Neural crest cell (in vitro differentiated cells): ENCODE measurements around the gene DUSP10. TPM values are rescaled to one million over a fixed set of nuclear protein-coding genes. Genes with fewer than 3 reads are reported as not detected.

Experiments
- DNase-seq: peaks from one replicate; pipeline ENCODE4 v3.0.0; 2021; ENCODE audit warnings: low read depth, mixed read lengths, low spot score
- H3K27ac Mint-ChIP-seq: one replicate; pipeline ENCODE4 v1.8.0; 2021; ENCODE audit warnings: mild to moderate bottlenecking, mixed read lengths; ENCODE audit not compliant: unreplicated experiment
- H3K27me3 Mint-ChIP-seq: 2 replicates; pipeline ENCODE4 v1.8.0; 2021; ENCODE audit warnings: low read depth, mild to moderate bottlenecking, mixed read lengths
- H3K36me3 Mint-ChIP-seq: 2 replicates; pipeline ENCODE4 v1.8.0; 2021; ENCODE audit warnings: low read depth, mild to moderate bottlenecking, mixed read lengths
- H3K4me1 Mint-ChIP-seq: 2 replicates; pipeline ENCODE4 v1.8.0; 2021; ENCODE audit warnings: mixed read lengths
- H3K4me3 Mint-ChIP-seq: one replicate; pipeline ENCODE4 v1.8.0; 2021; ENCODE audit warnings: mild to moderate bottlenecking, mixed read lengths
- H3K9me3 Mint-ChIP-seq: 2 replicates; pipeline ENCODE4 v1.8.0; 2021; ENCODE audit warnings: mixed read lengths
- CTCF ChIP-seq: fragments of 200-600 bp; sonication (generic); conservative IDR thresholded peaks from 2 replicates; pipeline ENCODE4 v1.5.0; 2021; ENCODE audit warnings: antibody characterized with exemption, mild to moderate bottlenecking
- total RNA-seq: library from RNA; stranded (reverse); gene quantifications from 2 replicates; pipeline ENCODE4 v1.2.1, GENCODE V29; 2021

The DUSP10 gene
- total RNA-seq, 1 donor from 2014 or later, result 1.6 TPM

- peaks cover 4% of the 10 kb centered on the region for H3K27me3 Mint-ChIP-seq
- no peaks in the 10 kb centered on the region for H3K4me1 Mint-ChIP-seq
- no peak for DNase-seq
- H3K27ac Mint-ChIP-seq, result no peak overlapping the region
- H3K4me3 Mint-ChIP-seq, result no peak overlapping the region
- H3K36me3 Mint-ChIP-seq, result no peaks in the 10 kb centered on the region
- H3K9me3 Mint-ChIP-seq, result no peaks in the 10 kb centered on the region
- no peak for TF ChIP-seq CTCF
Observed at GRCh38 chr1:221765527-221765926, 23.6 kb upstream of the DUSP10 start.

- Mint-ChIP-seq H3K4me3 (no peak overlapping the region), H3K9me3 (no peaks in the 10 kb centered on the region), H3K27me3 (no peaks in the 10 kb centered on the region), H3K27ac (no peak overlapping the region), H3K4me1 (no peaks in the 10 kb centered on the region), H3K36me3 (no peaks in the 10 kb centered on the region)
- DNase-seq, result no peak
- no peak for TF ChIP-seq CTCF
Observed at GRCh38 chr1:221762121-221762520, 20.2 kb upstream of the DUSP10 start.

- Mint-ChIP-seq H3K9me3 (no peaks in the 10 kb centered on the region), H3K4me3 (no peak overlapping the region), H3K27me3 (no peaks in the 10 kb centered on the region), H3K4me1 (no peaks in the 10 kb centered on the region), H3K36me3 (no peaks in the 10 kb centered on the region), H3K27ac (peak overlapping the region; percentile 59)
- no peak for DNase-seq
- no peak for TF ChIP-seq CTCF
Observed at GRCh38 chr1:221761354-221762002, 19.6 kb upstream of the DUSP10 start.

GRCh38 chr1:221760911-221761310 lies 19.0 kb upstream of the DUSP10 start:
- no peak for DNase-seq
- H3K4me1 Mint-ChIP-seq, result no peaks in the 10 kb centered on the region
- H3K36me3 Mint-ChIP-seq, result no peaks in the 10 kb centered on the region
- peak overlapping the region; percentile 59 for H3K27ac Mint-ChIP-seq
- H3K4me3 Mint-ChIP-seq, result no peak overlapping the region
- no peak for TF ChIP-seq CTCF
- no peaks in the 10 kb centered on the region for H3K27me3 Mint-ChIP-seq
- H3K9me3 Mint-ChIP-seq, result no peaks in the 10 kb centered on the region

GRCh38 chr1:221759436-221759835 lies 17.5 kb upstream of the DUSP10 start:
- no peaks in the 10 kb centered on the region for H3K9me3 Mint-ChIP-seq
- H3K27ac Mint-ChIP-seq, result no peak overlapping the region
- H3K27me3 Mint-ChIP-seq, result peaks cover 3% of the 10 kb centered on the region
- DNase-seq, result no peak
- no peaks in the 10 kb centered on the region for H3K36me3 Mint-ChIP-seq
- no peak overlapping the region for H3K4me3 Mint-ChIP-seq
- H3K4me1 Mint-ChIP-seq, result no peaks in the 10 kb centered on the region
- no peak for TF ChIP-seq CTCF
